ENCODE data around the gene TANGO6. TPM values are rescaled to one million over a fixed set of nuclear protein-coding genes. Genes with fewer than 3 reads are reported as not detected.

TANGO6 gene
- polyA plus RNA-seq, 1 experiment: 14.6 TPM

DNA sequence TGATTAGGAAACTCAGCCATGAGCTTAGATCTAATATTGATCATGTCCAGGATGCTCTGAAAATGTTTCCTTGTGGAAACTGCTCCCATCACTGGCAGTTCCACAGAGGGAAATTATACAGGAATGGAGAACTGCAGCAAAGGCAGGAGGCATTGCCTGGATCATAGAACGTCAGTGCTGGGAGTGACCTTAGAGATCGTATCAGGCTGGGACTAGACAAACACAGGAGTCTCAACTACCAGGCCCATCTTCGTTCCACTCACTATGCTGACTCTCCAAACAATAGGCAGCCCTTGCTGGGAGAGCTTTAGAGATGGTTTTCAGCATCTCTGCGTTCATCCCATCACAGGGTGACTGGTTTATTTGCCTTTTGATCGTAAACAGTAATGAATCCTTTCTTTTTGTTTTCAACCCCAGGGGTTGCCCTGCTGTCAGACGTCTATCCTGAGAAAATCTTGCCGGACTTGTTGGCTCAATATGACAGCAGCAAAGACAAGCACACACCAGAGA is 130.3 kb downstream of the TANGO6 start:
- ChIA-PET POLR2A (no interaction called here), CTCF (interaction anchor here (0.7 to 1.6 kb wide), 3 partner anchors 10 to 147 kb away, joined by 3 to 4 read pairs (median 3); no protein-coding TSS in a partner anchor)
- H3K4me3 ChIP-seq (ENCODE audit: low read depth, low read length): no peak overlapping the region
- H3K27me3 ChIP-seq (ENCODE audit: control insufficient read depth, insufficient read depth, low read length): no peaks in the 10 kb centered on the region
- TF ChIP-seq, protein P1, sequence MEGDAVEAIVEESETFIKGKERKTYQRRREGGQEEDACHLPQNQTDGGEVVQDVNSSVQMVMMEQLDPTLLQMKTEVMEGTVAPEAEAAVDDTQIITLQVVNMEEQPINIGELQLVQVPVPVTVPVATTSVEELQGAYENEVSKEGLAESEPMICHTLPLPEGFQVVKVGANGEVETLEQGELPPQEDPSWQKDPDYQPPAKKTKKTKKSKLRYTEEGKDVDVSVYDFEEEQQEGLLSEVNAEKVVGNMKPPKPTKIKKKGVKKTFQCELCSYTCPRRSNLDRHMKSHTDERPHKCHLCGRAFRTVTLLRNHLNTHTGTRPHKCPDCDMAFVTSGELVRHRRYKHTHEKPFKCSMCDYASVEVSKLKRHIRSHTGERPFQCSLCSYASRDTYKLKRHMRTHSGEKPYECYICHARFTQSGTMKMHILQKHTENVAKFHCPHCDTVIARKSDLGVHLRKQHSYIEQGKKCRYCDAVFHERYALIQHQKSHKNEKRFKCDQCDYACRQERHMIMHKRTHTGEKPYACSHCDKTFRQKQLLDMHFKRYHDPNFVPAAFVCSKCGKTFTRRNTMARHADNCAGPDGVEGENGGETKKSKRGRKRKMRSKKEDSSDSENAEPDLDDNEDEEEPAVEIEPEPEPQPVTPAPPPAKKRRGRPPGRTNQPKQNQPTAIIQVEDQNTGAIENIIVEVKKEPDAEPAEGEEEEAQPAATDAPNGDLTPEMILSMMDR (IDR thresholded peaks at IDR 0.05; ENCODE audit: insufficient read depth, low read depth, low read length): no peak
- DNase-seq (ENCODE audit: low read depth): no peak
- H3K36me3 ChIP-seq (ENCODE audit: control insufficient read depth, insufficient read depth, low read length): no peaks in the 10 kb centered on the region; the same call in none of the 2 replicates

DNA sequence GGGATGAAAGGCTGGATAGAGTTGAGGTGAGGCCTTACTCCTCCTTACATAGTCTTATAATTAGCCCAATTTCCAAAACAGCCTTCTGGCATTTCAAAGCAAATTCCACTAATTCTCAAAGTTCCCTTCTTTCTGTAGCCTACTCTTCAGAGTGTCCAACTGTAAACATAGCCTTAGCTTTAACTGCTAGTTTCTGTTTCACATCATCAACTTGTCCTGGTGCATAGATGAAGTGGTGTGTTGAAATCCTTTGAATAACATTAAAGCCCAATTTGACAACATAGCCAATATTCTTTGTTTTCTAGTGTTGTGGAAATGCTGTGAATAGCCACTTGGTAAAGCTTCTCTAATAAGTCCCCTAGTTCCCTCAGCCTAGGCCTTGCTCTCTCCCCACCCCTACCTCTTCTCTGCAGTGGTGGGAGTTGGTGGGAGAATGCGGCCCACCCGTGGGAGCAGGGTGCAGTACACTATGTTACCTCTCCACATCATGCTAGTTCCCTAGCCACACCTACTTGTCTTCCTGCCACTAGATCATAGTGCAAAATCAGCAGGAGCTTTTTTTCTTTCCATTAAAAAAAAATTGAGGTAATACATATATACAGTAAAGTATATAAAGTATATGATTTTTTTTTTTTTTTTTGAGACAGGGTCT is 135.1 kb downstream of the TANGO6 start:
- DNase-seq (ENCODE audit: low read depth): no peak
- POLR2A ChIA-PET: no interaction called here
- TF ChIP-seq, protein P1 (IDR thresholded peaks at IDR 0.05; ENCODE audit: insufficient read depth, low read depth, low read length): no peak

DNA sequence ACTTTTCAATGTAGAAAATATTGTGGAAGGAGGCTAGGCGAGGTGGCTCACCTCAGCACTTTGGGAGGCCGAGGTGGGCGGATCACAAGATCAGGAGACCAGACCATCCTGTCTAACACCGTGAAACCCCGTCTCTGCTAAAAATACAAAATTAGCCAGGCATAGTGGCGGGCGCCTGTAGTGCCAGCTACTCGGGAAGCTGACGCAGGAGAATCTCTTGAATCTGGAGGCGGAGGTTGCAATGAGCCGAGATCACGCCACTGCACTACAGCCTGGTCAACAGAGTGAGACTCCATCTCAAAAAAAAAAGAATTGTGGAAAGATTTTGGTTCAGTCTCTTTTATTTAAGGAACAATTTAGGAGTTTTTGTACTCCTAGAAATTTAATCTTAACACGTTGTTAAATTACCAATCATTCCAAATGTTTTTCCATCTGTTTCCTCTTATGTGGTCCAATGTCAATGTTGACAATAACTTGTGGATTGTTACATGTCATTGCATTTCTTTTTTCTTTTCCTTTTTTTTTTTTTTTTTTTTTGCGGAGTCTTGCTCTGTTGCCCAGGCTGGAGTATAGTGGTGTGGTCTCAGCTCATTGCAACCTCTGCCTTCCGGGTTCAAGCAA is 137.5 kb downstream of the TANGO6 start:
- Histone ChIP-seq H3K36me3 (ENCODE audit: control insufficient read depth, insufficient read depth, low read length) (no peaks in the 10 kb centered on the region; the same call in 1 of the 2 replicates), H3K27me3 (ENCODE audit: control insufficient read depth, insufficient read depth, low read length) (no peaks in the 10 kb centered on the region), H3K4me3 (ENCODE audit: low read depth, low read length) (no peak overlapping the region)
- no peak for DNase-seq (ENCODE audit: low read depth)
- POLR2A ChIA-PET: interaction anchor here (0.6 kb wide), 1 partner anchor 17 kb away, joined by 3 read pairs; no protein-coding TSS in a partner anchor
- CTCF ChIA-PET: no interaction called here
- TF ChIP-seq, protein P1 (IDR thresholded peaks at IDR 0.05; ENCODE audit: insufficient read depth, low read depth, low read length): no peak

More for the DNA sequence above, 135.1 kb downstream of the TANGO6 start:
- no peaks in the 10 kb centered on the region; the same call in none of the 2 replicates for H3K36me3 ChIP-seq (ENCODE audit: control insufficient read depth, insufficient read depth, low read length)
- CTCF ChIA-PET: interaction anchor here (0.6 kb wide), 1 partner anchor 689 kb away, joined by 3 read pairs; no protein-coding TSS in a partner anchor
- H3K4me3 ChIP-seq (ENCODE audit: low read depth, low read length): no peak overlapping the region
- no peaks in the 10 kb centered on the region for H3K27me3 ChIP-seq (ENCODE audit: control insufficient read depth, insufficient read depth, low read length)

DNA sequence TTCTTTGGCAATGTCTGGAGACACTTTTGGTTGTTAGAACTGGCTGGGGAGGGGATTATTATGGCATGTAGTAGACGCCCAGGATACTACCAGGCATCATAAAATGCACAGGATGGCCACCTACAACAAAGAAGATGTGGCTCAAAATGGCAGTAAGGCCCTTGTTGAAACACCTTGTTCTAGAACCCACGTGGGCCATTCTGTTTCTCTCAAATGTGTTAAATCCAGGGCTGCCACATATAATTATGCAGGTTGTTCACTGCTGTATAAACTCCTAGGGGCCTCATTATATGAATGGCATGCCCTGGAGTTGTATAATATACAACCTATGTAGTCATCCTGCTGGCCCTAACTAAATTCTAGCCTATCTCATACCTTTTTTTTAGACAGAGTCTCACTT is 138.6 kb downstream of the TANGO6 start:
- ChIA-PET CTCF (no interaction called here), POLR2A (no interaction called here)
- Histone ChIP-seq H3K27me3 (ENCODE audit: control insufficient read depth, insufficient read depth, low read length) (no peaks in the 10 kb centered on the region), H3K36me3 (ENCODE audit: control insufficient read depth, insufficient read depth, low read length) (no peaks in the 10 kb centered on the region), H3K4me3 (ENCODE audit: low read depth, low read length) (no peak overlapping the region)
- TF ChIP-seq, protein P1 (IDR thresholded peaks at IDR 0.05; ENCODE audit: insufficient read depth, low read depth, low read length): no peak
- no peak for DNase-seq (ENCODE audit: low read depth)

DNA sequence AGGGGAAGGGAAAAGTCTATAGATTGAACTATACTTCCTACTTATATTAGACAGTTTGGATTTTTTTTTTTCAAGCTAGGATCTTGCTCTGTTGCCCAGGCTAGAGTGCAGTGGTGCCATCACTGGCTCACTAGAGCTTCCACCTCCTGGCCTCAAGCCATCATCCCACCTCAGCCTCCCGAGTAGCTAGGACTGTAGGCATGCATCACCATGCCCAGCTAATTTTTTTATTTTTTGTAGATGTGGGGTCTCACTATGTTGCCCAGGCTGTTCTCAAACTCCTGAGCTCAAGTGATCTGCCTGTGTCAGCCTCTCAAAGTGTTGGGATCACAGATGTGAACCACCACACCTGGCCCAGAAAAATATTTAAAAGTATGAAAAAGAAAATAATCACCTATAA is 141.1 kb downstream of the TANGO6 start:
- DNase-seq (ENCODE audit: low read depth): no peak
- TF ChIP-seq, protein P1 (IDR thresholded peaks at IDR 0.05; ENCODE audit: insufficient read depth, low read depth, low read length): no peak
- Histone ChIP-seq H3K36me3 (ENCODE audit: control insufficient read depth, insufficient read depth, low read length) (no peaks in the 10 kb centered on the region), H3K27me3 (ENCODE audit: control insufficient read depth, insufficient read depth, low read length) (no peaks in the 10 kb centered on the region), H3K4me3 (ENCODE audit: low read depth, low read length) (no peak overlapping the region)
- POLR2A ChIA-PET: interaction anchor here (0.7 kb wide), 1 partner anchor 144 kb away, joined by 3 read pairs; no protein-coding TSS in a partner anchor
- CTCF ChIA-PET: no interaction called here

Data from BJ (cell line).